ENCODE data around the gene UBR7.
"Not testable (repeated sequence)": the region's sequence is repeated elsewhere in the genome, so short reads cannot be mapped to it uniquely, and the experiment has no call there.

The UBR7 gene

GRCh38 chr14:93206793-93207467, at the start of gene UBR7, which contains the start of gene GON7:
Gene UBR7 (plus strand): TSS chr14:93207256. CDS start chr14:93207292, 36 bp downstream.
Gene GON7 (minus strand): TSS chr14:93207065. CDS start chr14:93207037, 28 bp downstream.
- peak within 1 kb of the TSS; percentile 98 for H3K4me3 Mint-ChIP-seq
- no peaks in the 10 kb centered on the region for H3K36me3 Mint-ChIP-seq
- no peaks in the 10 kb centered on the region for H3K9me3 Mint-ChIP-seq (ENCODE audit: low read depth)
- H3K4me1 Mint-ChIP-seq (ENCODE audit: low read depth) = peaks cover 49% of the 10 kb centered on the region
- H3K27ac Mint-ChIP-seq = peak within 1 kb of the TSS; percentile 93
- H3K27me3 Mint-ChIP-seq = no peaks in the 10 kb centered on the region

GRCh38 chr14:93158349-93158748, 48.7 kb upstream of the UBR7 start:
- H3K27ac Mint-ChIP-seq = not testable (repeated sequence)

GRCh38 chr14:93159625-93160352, 47.3 kb upstream of the UBR7 start:
- not testable (repeated sequence) for H3K27ac Mint-ChIP-seq, H3K36me3 Mint-ChIP-seq

More at GRCh38 chr14:93158349-93158748, 48.7 kb upstream of the UBR7 start:
- H3K4me1 Mint-ChIP-seq (ENCODE audit: low read depth); H3K4me3 Mint-ChIP-seq; H3K36me3 Mint-ChIP-seq; H3K9me3 Mint-ChIP-seq (ENCODE audit: low read depth); H3K27me3 Mint-ChIP-seq: not testable (repeated sequence)

GRCh38 chr14:93160353-93160801, 46.7 kb upstream of the UBR7 start:
- H3K27ac Mint-ChIP-seq = no peak overlapping the region
- no peaks in the 10 kb centered on the region for H3K36me3 Mint-ChIP-seq
- H3K9me3 Mint-ChIP-seq (ENCODE audit: low read depth) = no peaks in the 10 kb centered on the region

More at GRCh38 chr14:93159625-93160352, 47.3 kb upstream of the UBR7 start:
- not testable (repeated sequence) for H3K27me3 Mint-ChIP-seq; H3K4me1 Mint-ChIP-seq (ENCODE audit: low read depth); H3K4me3 Mint-ChIP-seq; H3K9me3 Mint-ChIP-seq (ENCODE audit: low read depth)

GRCh38 chr14:93161411-93161940, 45.6 kb upstream of the UBR7 start:
- H3K9me3 Mint-ChIP-seq (ENCODE audit: low read depth) = no peaks in the 10 kb centered on the region
- no peak overlapping the region for H3K4me3 Mint-ChIP-seq
- H3K4me1 Mint-ChIP-seq (ENCODE audit: low read depth) = no peaks in the 10 kb centered on the region
- H3K36me3 Mint-ChIP-seq = no peaks in the 10 kb centered on the region
- H3K27ac Mint-ChIP-seq = no peak overlapping the region
- no peaks in the 10 kb centered on the region for H3K27me3 Mint-ChIP-seq

More at GRCh38 chr14:93160353-93160801, 46.7 kb upstream of the UBR7 start:
- Mint-ChIP-seq H3K4me3 (no peak overlapping the region), H3K27me3 (no peaks in the 10 kb centered on the region), H3K4me1 (ENCODE audit: low read depth) (no peaks in the 10 kb centered on the region)

- H3K27ac Mint-ChIP-seq = no peak overlapping the region
- no peaks in the 10 kb centered on the region for H3K9me3 Mint-ChIP-seq (ENCODE audit: low read depth)
- H3K4me3 Mint-ChIP-seq = no peak overlapping the region
- H3K4me1 Mint-ChIP-seq (ENCODE audit: low read depth) = no peaks in the 10 kb centered on the region
- no peaks in the 10 kb centered on the region for H3K36me3 Mint-ChIP-seq
- no peaks in the 10 kb centered on the region for H3K27me3 Mint-ChIP-seq
Observed at GRCh38 chr14:93163564-93163963, 43.5 kb upstream of the UBR7 start.

GRCh38 chr14:93165271-93166265, 41.5 kb upstream of the UBR7 start:
- H3K36me3 Mint-ChIP-seq; H3K4me3 Mint-ChIP-seq; H3K4me1 Mint-ChIP-seq (ENCODE audit: low read depth); H3K27me3 Mint-ChIP-seq; H3K27ac Mint-ChIP-seq; H3K9me3 Mint-ChIP-seq (ENCODE audit: low read depth): not testable (repeated sequence)

- not testable (repeated sequence) for H3K27ac Mint-ChIP-seq; H3K4me1 Mint-ChIP-seq (ENCODE audit: low read depth); H3K9me3 Mint-ChIP-seq (ENCODE audit: low read depth); H3K36me3 Mint-ChIP-seq; H3K27me3 Mint-ChIP-seq; H3K4me3 Mint-ChIP-seq
Observed at GRCh38 chr14:93168610-93169009, 38.4 kb upstream of the UBR7 start.

GRCh38 chr14:93169619-93170018, 37.4 kb upstream of the UBR7 start:
- not testable (repeated sequence) for H3K27ac Mint-ChIP-seq; H3K9me3 Mint-ChIP-seq (ENCODE audit: low read depth); H3K27me3 Mint-ChIP-seq; H3K4me1 Mint-ChIP-seq (ENCODE audit: low read depth); H3K36me3 Mint-ChIP-seq; H3K4me3 Mint-ChIP-seq

- H3K27ac Mint-ChIP-seq; H3K4me3 Mint-ChIP-seq; H3K9me3 Mint-ChIP-seq (ENCODE audit: low read depth); H3K36me3 Mint-ChIP-seq; H3K4me1 Mint-ChIP-seq (ENCODE audit: low read depth); H3K27me3 Mint-ChIP-seq: not testable (repeated sequence)
Observed at GRCh38 chr14:93170141-93170540, 36.9 kb upstream of the UBR7 start.

GRCh38 chr14:93171376-93171775, 35.7 kb upstream of the UBR7 start:
- H3K9me3 Mint-ChIP-seq (ENCODE audit: low read depth) = no peaks in the 10 kb centered on the region
- no peaks in the 10 kb centered on the region for H3K36me3 Mint-ChIP-seq
- no peak overlapping the region for H3K4me3 Mint-ChIP-seq
- no peaks in the 10 kb centered on the region for H3K4me1 Mint-ChIP-seq (ENCODE audit: low read depth)
- no peak overlapping the region for H3K27ac Mint-ChIP-seq
- no peaks in the 10 kb centered on the region for H3K27me3 Mint-ChIP-seq

- Mint-ChIP-seq H3K9me3 (ENCODE audit: low read depth) (no peaks in the 10 kb centered on the region), H3K36me3 (no peaks in the 10 kb centered on the region), H3K27ac (no peak overlapping the region), H3K4me3 (no peak overlapping the region), H3K27me3 (no peaks in the 10 kb centered on the region), H3K4me1 (ENCODE audit: low read depth) (no peaks in the 10 kb centered on the region)
Observed at GRCh38 chr14:93173943-93174395, 33.1 kb upstream of the UBR7 start.

GRCh38 chr14:93174731-93175130, 32.3 kb upstream of the UBR7 start:
- H3K4me3 Mint-ChIP-seq; H3K4me1 Mint-ChIP-seq (ENCODE audit: low read depth); H3K27me3 Mint-ChIP-seq; H3K36me3 Mint-ChIP-seq; H3K9me3 Mint-ChIP-seq (ENCODE audit: low read depth); H3K27ac Mint-ChIP-seq: not testable (repeated sequence)

- H3K27me3 Mint-ChIP-seq = no peaks in the 10 kb centered on the region
- H3K36me3 Mint-ChIP-seq = no peaks in the 10 kb centered on the region
- no peak overlapping the region for H3K4me3 Mint-ChIP-seq
- H3K27ac Mint-ChIP-seq = no peak overlapping the region
- no peaks in the 10 kb centered on the region for H3K9me3 Mint-ChIP-seq (ENCODE audit: low read depth)
- H3K4me1 Mint-ChIP-seq (ENCODE audit: low read depth) = no peaks in the 10 kb centered on the region
Observed at GRCh38 chr14:93175492-93175891, 31.6 kb upstream of the UBR7 start.

All from activated naive CD8-positive, alpha-beta T cell (primary cell).